A549 (cell line): Measurements from ENCODE around the gene SYNPO2.

ENCODE experiments used
- RFX5 ChIP-seq: fragments of 450-650 bp; IDR thresholded peaks from 2 replicates; pipeline ENCODE4 v1.7.1; 2014; ENCODE audit warnings: antibody characterized with exemption, mild to moderate bottlenecking, moderate library complexity
- RNF2 ChIP-seq: fragments of 200-600 bp; sonication (generic); IDR thresholded peaks from 2 replicates; pipeline ENCODE4 v1.6.1; 2016; ENCODE audit warnings: low read depth, mild to moderate bottlenecking, antibody characterized with exemption, moderate library complexity, borderline replicate concordance

- no peak for TF ChIP-seq RNF2
- no peak for TF ChIP-seq RFX5
Measured at GRCh38 chr4:118910221-118910620, 21.6 kb downstream of the SYNPO2 start.
